Right ventricle myocardium inferior (tissue), 1 donor: ENCODE results near the gene EEPD1. TPM values are rescaled to one million over a fixed set of nuclear protein-coding genes. Genes with fewer than 3 reads are reported as not detected.
"Not testable (repeated sequence)": the region's sequence is repeated elsewhere in the genome, so short reads cannot be mapped to it uniquely, and the experiment has no call there.

Source experiments
- ATAC-seq: fragments of 200-7000 bp; cut with Tn5 transposase; one replicate; pipeline ENCODE4 v1.9.1; 2020; ENCODE audit warnings: mild to moderate bottlenecking, moderate library complexity
- DNase-seq: peaks from one replicate; pipeline ENCODE4 v3.0.0; 2021; ENCODE audit errors: missing footprints
- intact Hi-C: fragments of 100-400 bp; cut with DNase I; formaldehyde crosslinking; loops from one replicate; pipeline ENCODE4 v1.11.0; 2022
- long read RNA-seq: library from polyadenylated mRNA; unstranded; transcript quantifications from one replicate; pipeline ENCODE4 v2.0.0, GENCODE V29; 2021
- total RNA-seq: library from RNA; stranded (reverse); fragmentation: NEBNext Ultra II Directional; extraction: Animal tissue kit (Norgen Biotek cat#: 25700); gene quantifications from one replicate; pipeline ENCODE4 v1.2.1, GENCODE V29; 2021
- donor health status: DM: no; HTN: yes; CAD: no; lungs with severe emphysema.

The EEPD1 gene
- total RNA-seq, result 11.5 TPM
- long read RNA-seq, full-length matches to known transcripts, result 12 of 13 reads
- long read RNA-seq, partial matches to known transcripts, result 0 of 13 reads
- long read RNA-seq, other reads (novel, unspliced or antisense), result 1 of 13 reads

GRCh38 chr7:36152756-36153570 lies at the start of gene EEPD1:
Gene EEPD1 (plus strand): TSS chr7:36153254. CDS start chr7:36154325, 1,071 bp downstream.
- peak; percentile 98 for ATAC-seq
- intact Hi-C loops, result loop anchor here (1.0 to 5.0 kb wide), 3 partner anchors 24 to 166 kb away; no protein-coding TSS in a partner anchor

DNA sequence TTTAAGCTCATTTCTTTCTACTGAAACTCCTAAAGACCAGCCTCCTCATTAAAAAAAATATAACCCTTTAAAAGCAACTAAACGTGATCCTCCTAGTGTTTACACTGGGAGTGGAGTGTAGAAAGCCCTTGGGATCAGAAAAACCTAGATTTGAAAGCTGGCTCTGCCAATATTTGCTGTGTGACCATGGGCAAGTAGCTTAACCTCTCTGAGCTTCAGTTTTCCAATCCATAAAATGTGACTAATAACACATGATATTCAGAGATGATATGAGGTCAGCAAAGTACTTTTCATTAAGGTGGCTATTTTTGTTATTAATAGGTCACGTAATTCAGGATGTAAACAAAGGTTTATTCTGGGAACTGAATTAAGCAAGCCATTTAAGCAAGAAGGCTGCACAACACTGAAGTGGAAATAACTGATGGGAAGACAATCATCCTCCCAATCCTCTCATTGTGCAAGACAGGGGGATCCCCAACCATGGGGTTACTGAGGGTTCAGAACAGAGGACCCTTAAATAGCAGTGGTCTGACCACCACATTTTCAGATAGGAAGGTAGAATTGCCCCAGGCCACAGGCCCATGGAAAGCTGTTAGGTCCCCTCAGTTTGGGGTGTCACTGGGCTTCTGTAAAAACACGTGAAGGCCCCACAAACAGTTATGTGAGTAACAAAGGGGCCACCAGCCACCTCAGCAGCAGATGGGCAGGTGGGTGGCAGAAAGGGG lies 49.1 kb upstream of the EEPD1 start:
- ATAC-seq, result no peak

More at GRCh38 chr7:36152756-36153570, at the start of gene EEPD1:
- DNase-seq, result peak; percentile 100

GRCh38 chr7:36106972-36107908 lies 45.8 kb upstream of the EEPD1 start:
- DNase-seq, intact Hi-C loops: not testable (repeated sequence)
- peak; percentile 60 for ATAC-seq

More for the DNA sequence above, 49.1 kb upstream of the EEPD1 start:
- intact Hi-C loops, result no loop called here
- DNase-seq, result no peak

GRCh38 chr7:36107926-36108631 lies 45.0 kb upstream of the EEPD1 start:
- DNase-seq (no peak), ATAC-seq (peak; percentile 21)
- intact Hi-C loops, result no loop called here

- intact Hi-C loops, result no loop called here
- DNase-seq, result no peak
- ATAC-seq, result no peak
Measured at GRCh38 chr7:36109013-36109627, 43.9 kb upstream of the EEPD1 start.

DNA sequence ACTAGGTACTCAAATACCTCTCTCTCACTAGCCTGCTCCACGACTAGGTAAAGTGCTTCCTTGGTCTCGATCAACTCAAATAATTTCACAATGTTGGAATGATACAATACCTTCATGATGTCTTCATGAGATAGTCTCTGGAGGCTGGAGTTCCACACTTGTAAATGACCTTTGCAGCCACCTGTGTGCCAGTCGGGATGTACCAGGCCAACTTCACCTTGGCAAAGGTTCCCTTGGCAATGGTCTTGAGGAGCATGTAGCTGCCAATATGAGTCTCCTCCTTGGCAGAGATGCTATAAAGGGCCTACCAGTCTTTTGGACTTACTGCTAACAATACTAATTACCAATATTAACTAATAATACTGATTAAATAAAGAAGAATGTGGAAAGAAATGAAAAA lies 42.5 kb upstream of the EEPD1 start:
- ATAC-seq, result no peak
- DNase-seq, result no peak
- intact Hi-C loops, result no loop called here

- no peak for ATAC-seq
- DNase-seq, result no peak
- intact Hi-C loops, result no loop called here
Measured at GRCh38 chr7:36112969-36113368, 40.1 kb upstream of the EEPD1 start.

GRCh38 chr7:36114355-36114754 lies 38.7 kb upstream of the EEPD1 start:
- no peak for DNase-seq
- no peak for ATAC-seq
- intact Hi-C loops, result no loop called here

GRCh38 chr7:36115448-36116321 lies 37.4 kb upstream of the EEPD1 start:
- ATAC-seq, result peak; percentile 57
- no peak for DNase-seq
- intact Hi-C loops, result no loop called here

DNA sequence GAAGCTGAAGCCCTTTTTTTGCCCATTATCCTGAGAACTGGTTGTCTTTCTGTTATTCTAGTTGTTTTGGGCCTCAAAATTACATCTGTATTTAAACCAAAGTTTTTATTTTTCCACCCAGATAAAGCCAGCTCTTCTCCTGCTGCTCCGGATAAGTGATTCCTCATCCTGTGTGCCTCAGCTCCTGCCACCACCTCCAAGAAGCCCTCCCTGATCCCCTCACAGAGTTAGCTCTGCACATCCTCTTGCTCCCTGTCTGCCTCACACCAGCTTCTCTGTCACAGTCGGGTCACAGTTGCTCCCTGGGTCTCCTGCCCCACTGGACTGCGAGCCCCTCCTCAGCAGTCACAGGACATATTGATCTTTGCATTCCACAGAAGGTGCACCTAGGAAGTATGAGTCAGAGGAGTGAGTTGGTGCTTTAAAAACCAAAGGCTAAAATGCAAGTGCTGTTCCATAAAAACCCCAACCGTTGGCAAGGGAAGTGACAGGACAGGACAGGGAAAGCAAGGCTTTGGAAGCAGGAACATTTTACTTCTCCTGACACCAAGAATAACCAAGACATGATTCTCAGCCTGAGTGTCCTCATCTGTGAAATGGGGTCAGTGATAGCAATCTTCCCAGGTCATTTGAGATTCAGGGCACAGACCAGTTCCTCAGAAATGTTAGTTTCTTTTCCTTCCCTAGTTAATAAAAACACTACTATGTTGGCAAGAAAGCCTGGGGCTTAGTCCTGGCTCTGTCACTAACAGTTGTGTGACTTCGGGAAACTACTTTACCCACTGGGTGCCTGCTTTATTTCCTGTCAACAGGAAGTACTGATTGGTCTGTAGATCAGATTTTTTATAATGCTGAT lies 36.5 kb upstream of the EEPD1 start:
- no peak for ATAC-seq
- DNase-seq, result no peak
- intact Hi-C loops, result no loop called here

DNA sequence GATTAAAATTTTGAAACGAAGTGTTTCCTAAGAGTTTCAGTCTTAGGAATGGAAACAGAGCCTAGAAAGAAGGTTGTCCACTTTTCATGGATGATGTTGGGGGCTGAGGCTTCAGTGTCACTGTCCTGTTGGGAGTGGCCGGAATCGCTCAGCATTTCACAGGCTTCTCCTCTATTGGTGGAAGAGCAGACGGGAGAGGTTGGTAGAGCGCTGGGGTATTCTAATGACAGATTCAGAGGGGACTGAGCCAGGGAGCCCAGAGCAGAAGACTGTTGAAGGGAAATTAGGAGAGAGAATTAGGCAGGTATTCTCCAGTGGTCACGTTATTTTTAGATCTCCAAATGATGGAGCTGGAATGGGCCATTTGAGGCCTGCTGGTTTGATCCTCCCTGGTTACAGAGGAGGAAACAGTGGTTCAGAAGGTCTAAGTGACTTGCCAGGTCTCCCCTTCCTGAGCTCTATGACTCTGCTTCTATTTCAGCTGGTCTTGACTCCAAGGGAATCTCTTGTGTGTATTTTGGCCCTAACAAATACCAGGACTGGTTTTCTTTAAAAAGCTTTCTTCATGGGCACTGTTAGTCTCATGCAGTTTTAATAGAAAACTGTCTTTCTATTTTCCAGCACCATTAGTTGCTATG lies 35.7 kb upstream of the EEPD1 start:
- ATAC-seq (no peak), DNase-seq (no peak)
- intact Hi-C loops, result no loop called here

GRCh38 chr7:36118344-36118743 lies 34.7 kb upstream of the EEPD1 start:
- intact Hi-C loops, result no loop called here
- DNase-seq (no peak), ATAC-seq (no peak)

GRCh38 chr7:36119005-36119706 lies 33.9 kb upstream of the EEPD1 start:
- DNase-seq, result no peak
- intact Hi-C loops, result no loop called here

GRCh38 chr7:36119983-36120646 lies 32.9 kb upstream of the EEPD1 start:
- DNase-seq, ATAC-seq, intact Hi-C loops: not testable (repeated sequence)

More at GRCh38 chr7:36119005-36119706, 33.9 kb upstream of the EEPD1 start:
- ATAC-seq, result peak; percentile 70
